22Rv1 (cell line): ENCODE results near the gene CEP43.

ENCODE experiments used
- CTCF ChIP-seq: fragments of 450-650 bp; IDR thresholded peaks from 2 replicates; pipeline ENCODE4 v1.5.1; 2017; ENCODE audit warnings: mild to moderate bottlenecking
- ZFX ChIP-seq: fragments of 450-650 bp; IDR thresholded peaks from 2 replicates; pipeline ENCODE4 v1.6.1; 2017; ENCODE audit warnings: antibody characterized with exemption, borderline replicate concordance

DNA sequence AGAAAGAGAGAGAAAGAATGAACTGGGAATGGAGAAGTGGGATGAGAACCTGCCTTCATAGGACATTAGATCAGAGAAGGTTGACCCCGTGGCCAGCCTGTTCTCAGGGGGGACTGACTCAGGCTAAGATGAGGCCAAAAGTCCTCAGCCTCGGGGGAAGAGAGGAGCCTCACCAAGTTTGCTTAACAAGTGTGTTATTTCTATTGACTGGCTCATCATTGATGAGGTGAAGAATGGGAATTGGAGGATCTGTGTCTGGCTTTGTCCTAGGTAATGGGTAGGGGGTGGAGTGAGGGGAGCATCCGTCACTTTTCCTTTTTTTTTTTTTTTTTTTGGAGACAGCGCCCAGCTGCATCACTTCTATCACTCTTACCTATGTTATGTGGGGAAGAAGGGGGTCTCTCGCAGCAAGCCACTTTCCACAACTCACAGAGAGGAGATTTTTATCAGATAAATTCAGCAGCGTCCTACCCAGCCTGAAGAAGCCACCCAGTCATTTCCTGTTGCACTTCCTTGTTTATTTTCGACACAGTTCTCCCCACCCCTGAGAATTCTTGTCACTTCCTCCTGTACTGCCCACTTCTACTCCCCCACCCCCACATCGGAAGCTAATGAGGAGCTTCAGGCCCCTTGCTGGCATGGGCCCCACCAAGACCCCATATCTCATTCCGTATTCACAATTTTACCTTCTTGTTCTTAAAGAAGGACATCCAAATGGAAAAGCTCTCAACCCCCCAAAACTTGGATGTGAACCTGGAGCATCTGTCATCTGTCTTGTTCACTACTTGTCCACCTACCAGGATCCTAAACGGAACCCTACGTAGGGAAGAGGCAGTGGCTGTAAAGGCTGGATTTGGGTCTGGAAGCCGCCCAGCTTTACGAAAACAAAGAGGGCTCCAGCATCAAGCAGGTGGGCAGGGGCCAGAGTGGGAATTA lies 40.0 kb upstream of the CEP43 start:
- TF ChIP-seq CTCF (no peak), ZFX (no peak)
